ENCODE measurements around the gene FXYD3.

GRCh38 chr19:35077411-35078223 is 38.0 kb upstream of the FXYD3 start:
- TF ChIP-seq POLR2A (IDR thresholded peaks at IDR 0.05) (no peak), EP300 (IDR thresholded peaks at IDR 0.05) (no peak), CTCF (IDR thresholded peaks at IDR 0.05) (no peak)
